HepG2 (cell line): ENCODE results near the gene SPRR5. TPM values are rescaled to one million over a fixed set of nuclear protein-coding genes. Genes with fewer than 3 reads are reported as not detected.

ENCODE experiments used
- ATAC-seq: fragments of 200-7000 bp; cut with Tn5 transposase; 3 replicates; pipeline ENCODE4 v1.9.1; 2020; ENCODE audit warnings: mild to moderate bottlenecking, moderate library complexity
- BruUV-seq: library from RNA; stranded (reverse); fragments of 400-500 nt; replicated peaks from 2 replicates; lab custom pipeline; 2021; lab: Mats Ljungman, UMichigan
- CTCF ChIA-PET: fragments of 300-600 bp; formaldehyde crosslinking; extraction: SDS; loops from one replicate; lab custom pipeline; 2021; ENCODE audit warnings: low total read pairs, inconsistent platforms, low intra/inter-chr PET ratio; lab: Yijun Ruan, JAX
- POLR2A ChIA-PET: fragments of 350-600 bp; sonication (Branson Sonifier 250); formaldehyde crosslinking; loops from one replicate; lab custom pipeline; 2020; ENCODE audit warnings: antibody characterized with exemption, inconsistent platforms; lab: Yijun Ruan, JAX
- DNase-seq: peaks from one replicate; pipeline ENCODE4 v3.0.0-alpha.2; 2015; ENCODE audit warnings: low spot score
- FAIRE-seq: peaks from 3 replicates; lab custom pipeline; 2011; peaks lifted over from hg19 to GRCh38; lab: Jason Lieb, UNC
- H2AFZ ChIP-seq: one replicate; pipeline ENCODE4 v1.6.1; 2011; ENCODE audit warnings: low read length, inconsistent platforms
- H3K27ac ChIP-seq: fragments of 300-600 bp; 3 replicates; pipeline ENCODE4 v1.8.0; 2011; ENCODE audit warnings: mixed run types, mild to moderate bottlenecking, mixed read lengths, low read length, inconsistent platforms; ENCODE audit not compliant: insufficient read depth; ENCODE audit errors: extremely low read length
- H3K27me3 ChIP-seq, 2 experiments: fragments of 200-600 bp in 1 of 2; 2 replicates in 1 of 2; 3 replicates in 1 of 2; pipeline versions ENCODE4 v1.6.0 to v1.8.0; 2011; ENCODE audit warnings: low read length in 2 of 2, mild to moderate bottlenecking in 2 of 2, moderate library complexity in 2 of 2, inconsistent platforms in 1 of 2; ENCODE audit not compliant: insufficient read depth in 2 of 2, control insufficient read depth in 1 of 2
- H3K36me3 ChIP-seq, 2 experiments: fragments of 200-600 bp in 1 of 2; replicated peaks in 1 of 2; 2 replicates in 1 of 2; 3 replicates in 1 of 2; pipeline versions ENCODE4 v1.5.1 to v1.8.0; 2011; ENCODE audit warnings: low read length in 2 of 2, inconsistent platforms in 1 of 2; ENCODE audit not compliant: insufficient read depth in 2 of 2, control insufficient read depth in 1 of 2
- H3K4me1 ChIP-seq: 2 replicates; pipeline ENCODE4 v1.5.1; 2012; ENCODE audit warnings: low read length, inconsistent platforms; ENCODE audit not compliant: insufficient read depth
- H3K4me2 ChIP-seq: 2 replicates; pipeline ENCODE4 v1.6.0; 2011; ENCODE audit warnings: low read depth, low read length, inconsistent platforms
- H3K4me3 ChIP-seq, 3 experiments: fragments of 200-600 bp in 1 of 3; sonication (generic), shearing (Covaris generic) in 1 of 3; replicated peaks in 1 of 3; 2 replicates each; pipeline ENCODE4 v1.5.1; 2011 to 2016; ENCODE audit warnings: low read length in 3 of 3, inconsistent platforms in 2 of 3, low read depth in 2 of 3, mild to moderate bottlenecking in 2 of 3, control low read depth in 1 of 3, mixed read lengths in 1 of 3; ENCODE audit not compliant: insufficient read depth in 1 of 3
- H3K79me2 ChIP-seq: one replicate; pipeline ENCODE4 v1.6.1; 2011; ENCODE audit warnings: low read length, inconsistent platforms; ENCODE audit not compliant: insufficient read depth
- H3K9ac ChIP-seq: 2 replicates; pipeline ENCODE4 v1.6.0; 2011; ENCODE audit warnings: mild to moderate bottlenecking, low read depth, low read length, inconsistent platforms; ENCODE audit not compliant: insufficient read depth
- H3K9me3 ChIP-seq: 2 replicates; pipeline ENCODE4 v1.5.1; 2012; ENCODE audit warnings: mild to moderate bottlenecking, low read length
- H4K20me1 ChIP-seq: 2 replicates; pipeline ENCODE4 v1.6.0; 2011; ENCODE audit warnings: inconsistent platforms, mild to moderate bottlenecking, low read length, moderate library complexity; ENCODE audit not compliant: insufficient read depth
- CTCF ChIP-seq: sonication (generic); formaldehyde crosslinking; IDR thresholded peaks from 2 replicates; pipeline ENCODE4 v1.5.0; 2020; ENCODE audit warnings: mild to moderate bottlenecking, missing genetic modification reagents, moderate library complexity
- ETV5 ChIP-seq: IDR thresholded peaks from 2 replicates; pipeline ENCODE4 v1.6.1; 2018; ENCODE audit warnings: missing biosample characterization, missing genetic modification reagents, inconsistent platforms, borderline replicate concordance
- IRX3 ChIP-seq: sonication (generic); formaldehyde crosslinking; IDR thresholded peaks from 2 replicates; pipeline ENCODE4 v1.8.1; 2023; ENCODE audit warnings: mild to moderate bottlenecking, low read depth, missing genetic modification reagents, borderline replicate concordance
- NR2F1 ChIP-seq, 2 experiments: fragments of 450-650 bp in 1 of 2; formaldehyde crosslinking in 1 of 2; IDR thresholded peaks; 2 replicates each; pipeline versions ENCODE4 v1.5.0 to v1.6.1; 2016 to 2020; ENCODE audit warnings: mild to moderate bottlenecking in 1 of 2, missing compliant biosample characterization in 1 of 2, missing genetic modification reagents in 1 of 2, moderate library complexity in 1 of 2
- RAD21 ChIP-seq: fragments of 450-650 bp; formaldehyde crosslinking; IDR thresholded peaks from 2 replicates; pipeline ENCODE4 v1.5.0; 2020; ENCODE audit warnings: mild to moderate bottlenecking
- SMC3 ChIP-seq: IDR thresholded peaks from 2 replicates; pipeline ENCODE4 v1.6.1; 2011; ENCODE audit warnings: low read length, improper control_type of control experiment
- STAG1 ChIP-seq: sonication (generic); formaldehyde crosslinking; IDR thresholded peaks from 2 replicates; pipeline ENCODE4 v1.4.0; 2020; ENCODE audit warnings: missing genetic modification reagents
- ZHX2 ChIP-seq, 2 experiments: sonication (generic) in 1 of 2; formaldehyde crosslinking in 1 of 2; IDR thresholded peaks; 2 replicates each; pipeline versions ENCODE4 v1.6.1 to v1.9.0; 2014 to 2022; ENCODE audit warnings: antibody characterized with exemption in 1 of 2, borderline replicate concordance in 1 of 2, inconsistent platforms in 1 of 2, low read depth in 1 of 2, missing genetic modification reagents in 1 of 2
- ZNF468 ChIP-seq: sonication (generic); formaldehyde crosslinking; IDR thresholded peaks from 2 replicates; pipeline ENCODE4 v1.8.0; 2022; ENCODE audit warnings: mild to moderate bottlenecking, moderate library complexity, missing genetic modification reagents
- ZNF547 ChIP-seq: sonication (generic); formaldehyde crosslinking; IDR thresholded peaks from 2 replicates; pipeline ENCODE4 v1.5.1; 2020; ENCODE audit warnings: mild to moderate bottlenecking, missing genetic modification reagents
- ZNF710 ChIP-seq: sonication (generic); formaldehyde crosslinking; IDR thresholded peaks from 2 replicates; pipeline ENCODE4 v1.5.0; 2020; ENCODE audit warnings: mild to moderate bottlenecking, missing genetic modification reagents, borderline replicate concordance
- ZNF850 ChIP-seq: sonication (generic); formaldehyde crosslinking; conservative IDR thresholded peaks from 2 replicates; pipeline ENCODE4 v1.9.0; 2021; ENCODE audit warnings: mild to moderate bottlenecking, missing genetic modification reagents
- whole genome bisulfite sequencing: methylation state at CpG from one replicate; pipeline ENCODE4 v1.1.6; 2017; ENCODE audit warnings: low lambda C conversion rate; 5-methylcytosine and 5-hydroxymethylcytosine counted together
- in situ Hi-C: cut with HindIII; loops from 2 replicates; pipeline ENCODE4 v1.10.0; 2017; ENCODE audit warnings: low pct_unique_long_range_greater_than_20kb; ENCODE audit not compliant: extremely low pct_ligation_motif_present
- intact Hi-C: fragments of 100-400 bp; cut with micrococcal nuclease; formaldehyde crosslinking; loops from one replicate; pipeline ENCODE4 v1.10.0; 2022; ENCODE audit not compliant: unreplicated experiment
- polyA plus RNA-seq, 8 experiments: library from polyadenylated mRNA; depleted of rRNA in 3 of 8; stranded (reverse) in 7 of 8; unstranded in 1 of 8; fragments of >200 nt; fragmentation: Illumina TruSeq in 4 of 8; extraction: Trizol in 4 of 8; gene quantifications; 2 replicates each; pipeline versions ENCODE4 v1.2.1 to v1.2.3, GENCODE V29; 2011 to 2016; ENCODE audit warnings: low read depth in 4 of 8, missing spikeins in 1 of 8, mixed read lengths in 1 of 8; ENCODE audit not compliant: insufficient read depth in 1 of 8
- total RNA-seq, 5 experiments: library from RNA; depleted of rRNA; stranded (reverse); fragments of >200 nt; fragmentation: Illumina TruSeq; extraction: Trizol; gene quantifications; 2 replicates each; pipeline ENCODE4 v1.2.3, GENCODE V29; 2016; ENCODE audit warnings: low read depth in 1 of 5

The SPRR5 gene
- total and polyA plus RNA-seq, 2 of the 13 experiments (the other 11 are each of a cell fraction or from before 2014, with no cell fraction given), result not detected

GRCh38 chr1:152926091-152926490 is 20.9 kb upstream of the SPRR5 start:
- Histone ChIP-seq H3K27ac (no peak overlapping the region), H3K9ac (no peak overlapping the region), H3K9me3 (no peaks in the 10 kb centered on the region), H3K79me2 (no peaks in the 10 kb centered on the region), H3K36me3 (no peaks in the 10 kb centered on the region), H3K27me3 (no peaks in the 10 kb centered on the region), H3K4me2 (no peak overlapping the region), H3K4me1 (peaks cover 6% of the 10 kb centered on the region), H2AFZ (no peak overlapping the region), H3K4me3 (no peak overlapping the region), H4K20me1 (no peaks in the 10 kb centered on the region)
- ChIA-PET POLR2A (no interaction called here), CTCF (interaction anchor here (1.5 to 1.8 kb wide), 4 partner anchors 55 to 429 kb away, joined by 3 to 12 read pairs (median 7); no protein-coding TSS in a partner anchor)
- FAIRE-seq (peak; percentile 46), ATAC-seq (peak; percentile 75), DNase-seq (peak; percentile 18)
- in situ Hi-C loops (loop anchor here (5.0 kb wide), 1 partner anchor 54 kb away; no protein-coding TSS in a partner anchor), intact Hi-C loops (loop anchor here (1.0 kb wide), 1 partner anchor 55 kb away; no protein-coding TSS in a partner anchor)
- BruUV-seq, result no TSS peak
- TF ChIP-seq ZNF710 (CRISPR knock-in tag) (no peak), ETV5 (CRISPR knock-in tag) (no peak), ZNF850 (CRISPR knock-in tag) (peak; percentile 93; the same call in 1 of the 2 replicates), ZHX2 (IDR thresholded peaks at IDR 0.05; ENCODE audit: low read depth) (no peak), ZHX2 (CRISPR knock-in tag; IDR thresholded peaks at IDR 0.05; ENCODE audit: borderline replicate concordance) (no peak), IRX3 (CRISPR knock-in tag) (no peak), SMC3 (peak; percentile 23; the same call in 1 of the 2 replicates), STAG1 (CRISPR knock-in tag) (peak; percentile 67), ZNF468 (CRISPR knock-in tag) (no peak), ZNF547 (CRISPR knock-in tag) (no peak), RAD21 (0 out of 2 replicates have a peak, but pooled peaks have one; percentile 28), NR2F1 (CRISPR knock-in tag; IDR thresholded peaks at IDR 0.05) (no peak), CTCF (CRISPR knock-in tag) (peak; percentile 67)
- 0% methylated on average over 3 of the region's 3 CpGs for WGBS
